Measurements from ENCODE around the gene DMRT2. TPM values are rescaled to one million over a fixed set of nuclear protein-coding genes. Genes with fewer than 3 reads are reported as not detected.

The DMRT2 gene
- total RNA-seq, 1 experiment from 2014 or later, result 0.30 TPM

DNA sequence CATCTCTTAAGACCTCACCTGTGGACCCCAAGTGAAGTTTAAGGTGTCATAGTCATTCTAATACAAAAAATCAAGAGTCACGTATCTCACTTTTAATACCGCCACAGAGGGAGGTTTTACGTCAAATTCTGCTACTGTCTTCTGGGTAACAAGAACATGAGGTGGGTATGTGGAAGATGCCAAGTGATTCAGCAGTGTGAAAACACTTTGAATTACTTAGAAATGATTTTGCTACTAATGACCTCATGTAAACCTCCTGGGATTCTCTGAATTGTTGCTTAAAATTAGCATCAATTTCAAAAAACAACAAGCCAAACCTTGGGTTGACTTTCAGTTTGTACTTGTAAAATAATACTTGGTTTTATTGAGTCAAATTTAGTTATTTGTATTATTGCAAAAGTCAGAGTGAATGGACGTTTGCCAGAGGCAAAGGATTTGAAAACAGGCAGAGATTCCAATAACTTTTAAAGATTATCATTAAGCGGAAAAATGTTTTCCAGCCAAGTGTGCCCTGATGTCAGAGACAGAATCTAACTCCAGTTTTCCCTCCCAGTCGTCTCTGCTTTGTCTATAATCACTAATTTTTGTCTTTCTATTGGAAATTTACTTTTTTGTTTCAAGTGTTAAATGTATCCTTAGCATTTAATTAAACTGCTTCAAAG, 8.8 kb downstream of the DMRT2 start:
- no peak for DNase-seq
- Histone ChIP-seq H3K36me3 (no peaks in the 10 kb centered on the region), H3K4me3 (no peak overlapping the region), H3K27me3 (no peaks in the 10 kb centered on the region), H3K9me3 (no peaks in the 10 kb centered on the region)

DNA sequence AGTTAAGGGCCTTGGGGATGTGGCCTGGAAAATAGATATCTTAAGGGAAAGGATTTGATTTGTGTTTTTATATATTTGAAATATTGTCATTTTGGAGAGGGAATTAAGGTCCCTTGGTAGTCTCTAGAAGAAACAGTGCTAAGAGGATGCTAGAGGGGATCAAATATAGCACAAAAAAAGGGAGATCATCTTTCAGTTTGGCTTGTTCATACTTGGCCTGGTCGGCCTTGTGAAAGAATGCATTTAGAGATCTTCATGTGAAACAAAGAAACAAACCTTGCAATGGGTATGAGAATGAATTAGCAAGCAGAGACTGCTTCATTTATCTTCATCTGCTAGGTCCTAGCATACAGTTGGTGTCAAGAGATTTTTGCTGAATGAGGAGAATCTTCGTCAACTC, 15.0 kb downstream of the DMRT2 start:
- DNase-seq, result no peak
- Histone ChIP-seq H3K9me3 (no peaks in the 10 kb centered on the region), H3K4me3 (no peak overlapping the region), H3K27me3 (no peaks in the 10 kb centered on the region), H3K36me3 (no peaks in the 10 kb centered on the region)

DNA sequence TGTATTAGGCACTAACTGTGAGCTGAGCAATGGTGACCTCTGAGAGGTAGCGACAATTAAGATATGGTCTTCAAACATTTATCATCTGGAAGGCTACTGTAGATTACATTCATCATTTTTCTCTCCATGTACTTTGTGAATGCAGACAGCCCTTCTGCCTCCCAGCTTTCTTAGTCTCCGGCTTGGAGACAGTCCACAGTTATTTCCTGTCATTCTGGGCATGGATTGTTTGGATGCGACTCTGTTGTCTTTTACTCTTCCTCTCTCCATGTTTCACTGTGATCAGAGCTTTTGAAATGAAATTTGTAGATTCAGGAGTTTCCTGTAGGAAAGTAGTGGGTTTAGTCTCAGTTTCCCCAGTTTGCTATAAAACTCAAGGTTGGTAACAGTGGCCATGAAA, 20.5 kb downstream of the DMRT2 start:
- Histone ChIP-seq H3K9me3 (no peaks in the 10 kb centered on the region), H3K36me3 (no peaks in the 10 kb centered on the region), H3K4me3 (no peak overlapping the region), H3K27me3 (no peaks in the 10 kb centered on the region)
- no peak for DNase-seq

DNA sequence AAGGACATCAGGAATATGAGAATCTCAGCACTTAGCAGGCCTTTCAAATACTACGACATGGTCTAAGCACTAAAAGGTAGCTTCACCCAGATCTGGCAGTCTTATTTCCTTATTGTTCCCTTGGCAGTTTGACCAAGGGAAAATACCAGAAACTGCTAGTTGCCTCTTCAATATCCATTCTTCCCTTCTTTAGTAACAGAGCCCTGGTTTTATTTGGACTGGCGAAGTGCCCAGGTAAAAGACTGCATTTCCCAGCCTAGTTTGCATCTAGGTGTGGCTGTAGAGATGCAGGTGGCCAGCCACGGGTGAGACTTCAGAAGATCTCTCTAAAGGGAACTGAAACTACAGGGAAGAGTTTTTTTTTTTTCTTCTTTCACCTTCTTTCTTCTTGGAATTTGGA, 21.6 kb downstream of the DMRT2 start:
- no peak overlapping the region for H3K4me3 ChIP-seq
- no peaks in the 10 kb centered on the region for H3K36me3 ChIP-seq
- H3K9me3 ChIP-seq, result no peaks in the 10 kb centered on the region
- no peaks in the 10 kb centered on the region for H3K27me3 ChIP-seq
- no peak for DNase-seq

DNA sequence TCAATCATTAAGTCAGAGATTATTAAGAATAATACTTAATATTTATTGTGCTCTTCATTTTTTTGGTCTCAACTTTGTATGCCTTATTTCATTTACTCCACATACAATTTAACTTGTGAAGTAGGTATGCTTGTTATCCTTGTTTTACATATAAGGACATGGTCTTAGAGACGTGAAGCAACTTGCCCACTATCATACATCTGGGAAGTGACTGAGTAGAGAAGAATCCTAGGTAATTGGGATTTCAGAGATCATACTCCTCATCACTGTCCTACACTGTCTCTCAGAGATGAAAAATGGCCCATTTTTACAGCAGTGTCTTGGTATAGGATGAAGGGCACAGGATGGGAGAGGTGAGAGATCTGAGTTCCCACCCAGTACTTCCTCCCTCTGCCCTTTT, 23.3 kb downstream of the DMRT2 start:
- no peak overlapping the region for H3K4me3 ChIP-seq
- no peaks in the 10 kb centered on the region for H3K36me3 ChIP-seq
- H3K9me3 ChIP-seq, result no peaks in the 10 kb centered on the region
- H3K27me3 ChIP-seq, result no peaks in the 10 kb centered on the region
- DNase-seq, result no peak

DNA sequence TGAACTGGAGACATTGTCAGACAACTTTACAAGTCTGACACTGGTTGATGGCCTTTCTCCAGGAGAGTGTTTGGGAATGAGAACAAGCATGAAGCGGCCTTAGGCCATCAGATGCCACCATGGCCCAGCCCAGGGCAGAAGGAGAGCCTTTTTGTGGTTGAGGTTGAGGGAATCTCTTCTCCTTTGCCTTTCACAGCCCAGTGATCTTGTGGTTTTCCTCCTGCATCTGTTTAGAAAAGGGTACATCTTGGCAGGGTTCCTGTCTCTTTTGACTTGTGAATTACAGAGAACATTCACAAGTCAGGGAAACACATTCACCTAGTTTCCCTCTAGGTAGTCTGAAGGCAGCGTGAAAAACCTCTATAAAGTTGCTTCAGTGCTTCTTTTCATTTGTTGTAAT, 27.5 kb downstream of the DMRT2 start:
- no peaks in the 10 kb centered on the region for H3K36me3 ChIP-seq
- no peaks in the 10 kb centered on the region for H3K9me3 ChIP-seq
- H3K27me3 ChIP-seq, result 0 out of 2 replicates have a peak, but pooled peaks cover 5% of the 10 kb centered on the region
- DNase-seq, result no peak
- H3K4me3 ChIP-seq, result no peak overlapping the region

DNA sequence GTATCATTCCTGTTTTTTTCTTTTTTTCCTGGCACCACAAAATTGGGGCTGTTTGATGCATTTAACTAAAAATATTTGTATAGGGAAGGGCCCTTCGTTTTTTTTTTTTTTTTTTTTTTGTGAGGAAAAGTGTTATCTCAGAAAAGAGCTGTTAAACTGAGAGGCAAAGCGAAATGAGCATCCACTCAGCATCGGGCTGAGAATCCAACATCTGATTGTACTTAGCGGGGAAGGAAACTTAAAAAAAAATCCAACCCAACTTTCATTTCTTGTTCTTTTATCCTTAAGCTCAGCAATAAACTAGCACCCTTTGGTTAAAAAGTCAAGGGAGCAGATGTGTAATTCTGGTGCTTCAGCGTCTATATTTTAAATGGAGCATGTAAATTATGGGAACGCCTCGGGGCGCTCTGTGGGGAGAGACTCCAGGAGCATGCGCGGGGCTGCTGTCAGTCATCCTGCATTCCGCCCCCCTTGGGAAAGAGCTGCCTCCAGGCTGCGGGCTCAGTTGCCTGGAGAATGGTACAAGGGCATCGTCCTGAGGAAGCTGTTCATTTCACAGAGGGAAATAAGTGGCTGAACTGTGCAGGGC, 33.3 kb downstream of the DMRT2 start:
- peak; percentile 61 for DNase-seq
- Histone ChIP-seq H3K4me3 (peak overlapping the region; percentile 42), H3K36me3 (no peaks in the 10 kb centered on the region), H3K9me3 (no peaks in the 10 kb centered on the region), H3K27me3 (peaks cover 5% of the 10 kb centered on the region; the same call in 1 of the 2 replicates)

DNA sequence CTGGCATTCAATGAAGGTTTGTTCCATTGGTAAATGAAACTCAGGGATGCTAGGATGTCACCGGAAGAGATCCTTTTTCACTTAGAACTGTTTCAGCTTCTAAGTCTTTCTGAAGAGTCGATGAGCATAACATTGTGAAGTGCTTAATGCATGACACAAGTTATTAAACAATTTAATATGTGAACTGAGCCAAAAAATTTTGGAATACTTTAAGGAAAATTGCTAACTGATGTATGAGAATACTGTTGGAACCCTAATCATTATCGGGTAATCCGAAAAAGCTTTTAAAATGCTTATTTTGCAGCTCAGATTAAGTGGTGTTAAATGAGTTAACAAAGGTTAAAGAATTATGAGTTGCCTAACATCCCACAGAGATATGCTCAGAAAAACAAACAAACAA, 34.9 kb downstream of the DMRT2 start:
- Histone ChIP-seq H3K27me3 (peaks cover 5% of the 10 kb centered on the region; the same call in 1 of the 2 replicates), H3K4me3 (no peak overlapping the region), H3K9me3 (no peaks in the 10 kb centered on the region), H3K36me3 (no peaks in the 10 kb centered on the region)
- no peak for DNase-seq

DNA sequence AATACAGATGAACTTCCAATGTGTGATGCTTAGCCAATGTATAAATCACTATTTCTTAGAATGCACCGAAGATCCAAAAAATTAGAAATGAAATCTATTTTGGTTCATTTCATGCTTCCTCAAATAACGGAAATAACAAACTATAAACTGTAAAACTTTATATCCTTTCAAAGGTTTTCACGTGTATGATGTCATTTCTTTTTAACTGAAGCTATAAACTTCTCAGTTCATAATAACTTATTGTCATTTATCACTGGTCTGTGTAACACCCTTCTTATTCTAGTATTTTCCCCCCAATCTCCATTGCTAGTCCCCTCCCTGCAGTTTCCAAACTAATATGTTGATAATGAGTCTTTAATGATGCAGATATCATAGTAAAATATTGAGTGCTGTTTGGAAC, 36.4 kb downstream of the DMRT2 start:
- Histone ChIP-seq H3K27me3 (peaks cover 5% of the 10 kb centered on the region; the same call in 1 of the 2 replicates), H3K4me3 (no peak overlapping the region), H3K36me3 (no peaks in the 10 kb centered on the region), H3K9me3 (no peaks in the 10 kb centered on the region)
- DNase-seq, result no peak

DNA sequence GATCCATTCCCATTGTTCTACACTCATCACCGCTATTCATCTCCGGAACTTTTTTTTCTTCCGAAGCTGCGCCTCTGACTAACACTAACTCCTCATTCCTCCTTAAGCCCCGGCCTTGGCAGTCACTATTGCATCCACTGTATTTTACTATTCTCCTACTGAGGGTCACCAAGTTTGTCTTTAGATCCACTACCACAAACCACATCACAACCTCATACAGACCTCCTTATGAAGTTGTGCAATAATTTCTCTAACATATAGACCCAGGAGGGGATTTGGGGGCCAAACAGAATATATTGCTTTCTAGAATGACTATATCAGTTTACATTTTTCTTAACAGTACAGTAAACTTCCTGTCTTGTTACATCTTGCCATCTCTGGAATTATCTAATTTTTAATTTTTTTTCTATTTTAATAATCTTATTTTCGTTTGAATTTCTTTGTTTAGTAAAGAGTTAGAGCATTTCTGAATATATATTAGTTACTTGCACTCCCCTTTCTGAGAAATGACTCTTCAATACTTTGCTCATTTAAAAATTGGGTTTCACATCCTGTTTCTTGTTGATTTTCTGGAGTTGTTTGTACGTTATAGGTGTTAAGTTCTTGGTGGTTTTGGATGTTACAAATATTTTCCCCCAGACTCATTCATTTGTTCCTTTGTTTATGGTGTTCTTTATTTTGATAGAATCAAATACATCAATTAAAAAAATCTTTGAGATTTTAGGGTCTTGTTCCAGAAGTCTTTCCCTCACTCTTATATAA, 37.1 kb downstream of the DMRT2 start:
- no peaks in the 10 kb centered on the region for H3K36me3 ChIP-seq
- no peak overlapping the region for H3K4me3 ChIP-seq
- no peaks in the 10 kb centered on the region; the same call in 1 of the 2 replicates for H3K27me3 ChIP-seq
- no peaks in the 10 kb centered on the region for H3K9me3 ChIP-seq
- peak; percentile 33 for DNase-seq

DNA sequence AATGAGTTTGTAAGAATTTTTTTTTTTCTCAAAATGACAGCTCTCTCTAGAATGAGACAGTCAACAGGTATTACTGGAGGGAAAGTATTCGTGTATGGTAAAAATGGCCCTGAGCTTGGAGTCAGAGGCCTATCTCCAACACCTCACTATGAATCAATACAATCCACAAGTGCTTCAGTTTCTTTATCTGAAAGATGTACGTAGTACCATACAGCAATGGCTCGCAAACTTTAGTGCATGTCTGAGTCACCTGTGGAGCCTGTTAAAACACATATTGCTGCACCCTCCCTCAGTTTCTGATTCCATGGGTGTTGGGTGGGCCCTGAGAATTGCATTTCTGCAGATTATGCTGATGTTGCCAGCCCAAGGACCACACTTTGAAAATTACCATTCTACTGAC, 44.6 kb downstream of the DMRT2 start:
- Histone ChIP-seq H3K9me3 (no peaks in the 10 kb centered on the region), H3K36me3 (no peaks in the 10 kb centered on the region), H3K27me3 (no peaks in the 10 kb centered on the region), H3K4me3 (no peak overlapping the region)
- DNase-seq, result no peak

DNA sequence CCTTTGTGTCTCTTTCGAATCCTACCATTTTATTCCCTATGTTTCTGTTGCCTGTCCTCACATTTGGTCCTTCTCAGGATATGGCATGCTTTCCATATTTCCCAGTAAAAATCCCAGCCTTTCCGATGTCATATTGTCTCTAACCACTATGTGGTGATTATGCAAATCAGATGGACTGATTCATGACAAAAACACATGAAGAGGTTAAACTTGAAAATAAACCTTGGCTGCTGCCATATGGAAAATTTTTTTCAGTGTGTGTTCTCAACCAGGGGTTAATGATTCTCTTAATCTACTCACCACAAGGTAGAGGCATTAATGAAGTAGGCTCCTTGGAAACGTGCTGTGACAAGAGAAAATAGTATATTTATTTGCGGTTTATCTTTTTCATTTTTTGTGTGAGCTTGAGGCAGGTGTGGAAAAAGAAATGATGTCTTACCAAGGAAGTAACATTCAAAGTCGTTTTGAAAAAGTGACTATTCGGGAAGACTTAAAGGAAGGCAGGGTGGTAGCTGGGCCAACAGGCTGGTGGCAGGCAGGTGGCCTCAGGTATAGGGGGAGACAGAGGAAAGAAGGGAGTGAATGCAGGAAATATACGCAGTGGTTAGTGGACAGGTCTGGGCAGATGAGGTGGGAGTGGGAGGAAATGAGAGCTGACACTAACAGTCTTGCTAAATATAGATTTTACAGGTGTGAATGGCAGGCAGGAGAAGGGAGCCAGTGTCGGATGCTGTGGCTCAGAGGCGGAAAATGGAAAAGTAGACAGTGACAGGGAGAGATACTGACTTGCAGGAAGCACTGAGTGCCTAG, 46.2 kb downstream of the DMRT2 start:
- H3K9me3 ChIP-seq, result no peaks in the 10 kb centered on the region
- no peak overlapping the region for H3K4me3 ChIP-seq
- no peak for DNase-seq
- no peaks in the 10 kb centered on the region for H3K36me3 ChIP-seq
- H3K27me3 ChIP-seq, result no peaks in the 10 kb centered on the region

DNA sequence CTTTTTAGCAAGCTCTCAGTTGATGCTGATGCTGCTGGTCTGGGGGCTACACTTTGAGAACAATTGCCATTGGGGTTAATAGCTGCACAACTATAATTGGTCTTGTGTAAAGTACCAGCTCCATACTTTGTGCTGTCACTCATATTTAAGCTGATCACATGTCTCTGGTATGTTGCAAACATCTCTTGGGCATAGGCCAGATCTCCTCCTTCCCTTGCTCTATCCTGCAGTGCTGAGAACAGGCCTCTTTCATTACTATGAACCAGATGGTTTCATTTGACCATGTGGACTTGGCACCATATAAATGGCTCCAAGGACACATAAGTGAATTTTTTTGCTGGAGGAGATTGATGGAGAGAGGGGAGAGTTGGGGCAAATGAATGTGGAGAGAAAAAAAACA, 48.4 kb downstream of the DMRT2 start:
- DNase-seq, result no peak
- Histone ChIP-seq H3K4me3 (no peak overlapping the region), H3K36me3 (no peaks in the 10 kb centered on the region), H3K27me3 (no peaks in the 10 kb centered on the region), H3K9me3 (no peaks in the 10 kb centered on the region)

DNA sequence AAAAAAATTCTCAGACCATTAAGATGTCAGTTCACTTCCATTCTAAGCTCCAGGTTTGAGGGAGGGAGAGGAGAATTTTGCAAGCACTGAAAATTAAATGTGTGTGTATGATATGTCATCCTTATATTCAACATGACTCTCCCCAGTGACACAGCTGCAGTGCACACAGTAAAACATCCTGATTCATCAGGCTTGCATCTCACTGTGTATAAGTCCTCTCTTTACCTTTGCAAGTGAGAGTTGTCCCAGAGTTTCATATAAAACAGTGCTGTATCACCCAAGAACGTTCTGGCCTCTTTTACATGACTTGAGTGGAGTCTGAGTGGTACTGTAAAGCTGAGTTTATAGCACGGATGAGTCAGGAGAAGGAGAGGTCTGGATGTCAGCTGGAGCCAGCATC, 50.0 kb downstream of the DMRT2 start:
- DNase-seq, result no peak
- H3K36me3 ChIP-seq, result no peaks in the 10 kb centered on the region
- H3K27me3 ChIP-seq, result no peaks in the 10 kb centered on the region
- no peak overlapping the region for H3K4me3 ChIP-seq
- H3K9me3 ChIP-seq, result no peaks in the 10 kb centered on the region

DNA sequence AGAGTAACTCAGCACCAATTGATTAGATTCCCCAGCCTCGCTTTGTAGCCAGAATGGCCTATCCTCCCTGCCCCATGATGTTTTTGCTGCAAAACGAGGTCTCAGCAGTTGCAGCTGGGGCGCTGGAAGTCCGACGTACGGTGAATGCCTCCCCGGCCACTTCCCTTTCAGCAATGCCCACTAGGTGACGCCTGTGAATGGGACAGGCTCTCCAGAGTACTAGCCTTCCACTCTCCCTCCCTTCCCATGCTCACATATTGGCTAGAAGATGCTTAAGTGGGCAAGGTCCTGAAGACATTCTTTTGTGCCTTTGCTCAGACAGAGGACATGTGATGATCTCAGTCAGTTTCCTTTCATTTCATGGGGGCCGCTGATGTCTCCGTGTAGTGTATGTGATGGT, 50.8 kb downstream of the DMRT2 start:
- peak; percentile 49 for DNase-seq
- Histone ChIP-seq H3K36me3 (no peaks in the 10 kb centered on the region), H3K9me3 (no peaks in the 10 kb centered on the region), H3K4me3 (no peak overlapping the region), H3K27me3 (no peaks in the 10 kb centered on the region)

DNA sequence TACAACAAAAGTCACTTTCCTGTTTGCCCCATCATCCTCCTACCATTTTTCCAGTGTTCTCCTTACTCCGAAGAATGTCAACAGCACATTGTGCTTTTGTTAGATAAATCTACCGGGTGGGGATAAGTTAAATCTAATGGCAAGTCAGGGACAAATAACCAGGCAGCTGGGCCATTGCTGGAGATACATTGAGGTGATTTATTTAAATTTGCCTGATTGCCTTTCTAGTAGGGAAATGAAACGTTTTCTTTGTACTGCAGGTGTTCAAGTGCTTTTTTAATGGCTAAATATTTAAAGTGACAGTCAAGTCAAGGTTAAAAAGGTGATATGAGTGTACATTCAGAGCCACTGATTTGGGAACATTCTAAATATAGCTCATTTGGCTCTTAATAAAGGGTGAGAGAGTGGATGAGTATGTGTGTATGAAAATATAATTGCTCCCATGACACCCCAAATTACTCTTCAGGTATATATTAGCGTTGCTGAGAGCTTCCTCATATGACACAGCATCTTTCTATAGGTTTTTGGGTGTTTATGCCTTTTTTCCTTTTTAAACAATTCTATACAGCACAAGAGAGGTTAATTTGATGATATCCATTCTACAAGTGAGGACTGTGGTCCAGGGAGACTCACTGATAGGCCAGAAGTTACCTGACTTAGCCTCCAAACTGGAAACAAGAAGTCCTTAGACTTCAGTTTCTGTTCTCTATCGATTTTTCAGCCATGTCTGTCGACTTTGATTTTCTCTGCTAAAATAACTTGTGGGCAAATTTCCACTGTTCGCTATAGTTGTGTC, 51.9 kb downstream of the DMRT2 start:
- Histone ChIP-seq H3K9me3 (no peaks in the 10 kb centered on the region), H3K4me3 (no peak overlapping the region), H3K27me3 (no peaks in the 10 kb centered on the region), H3K36me3 (no peaks in the 10 kb centered on the region)
- no peak for DNase-seq

All from MG63 (cell line).